ENCODE data around the gene SNRPA. TPM values are rescaled to one million over a fixed set of nuclear protein-coding genes. Genes with fewer than 3 reads are reported as not detected.
A peak's percentile ranks its signal among the peaks of the same experiment; 100 is the strongest.

The SNRPA gene
- 346 TPM for polyA plus RNA-seq (2013, experiment 1 of 2)
- 347 TPM for polyA plus RNA-seq (2013, experiment 2 of 2)

DNA sequence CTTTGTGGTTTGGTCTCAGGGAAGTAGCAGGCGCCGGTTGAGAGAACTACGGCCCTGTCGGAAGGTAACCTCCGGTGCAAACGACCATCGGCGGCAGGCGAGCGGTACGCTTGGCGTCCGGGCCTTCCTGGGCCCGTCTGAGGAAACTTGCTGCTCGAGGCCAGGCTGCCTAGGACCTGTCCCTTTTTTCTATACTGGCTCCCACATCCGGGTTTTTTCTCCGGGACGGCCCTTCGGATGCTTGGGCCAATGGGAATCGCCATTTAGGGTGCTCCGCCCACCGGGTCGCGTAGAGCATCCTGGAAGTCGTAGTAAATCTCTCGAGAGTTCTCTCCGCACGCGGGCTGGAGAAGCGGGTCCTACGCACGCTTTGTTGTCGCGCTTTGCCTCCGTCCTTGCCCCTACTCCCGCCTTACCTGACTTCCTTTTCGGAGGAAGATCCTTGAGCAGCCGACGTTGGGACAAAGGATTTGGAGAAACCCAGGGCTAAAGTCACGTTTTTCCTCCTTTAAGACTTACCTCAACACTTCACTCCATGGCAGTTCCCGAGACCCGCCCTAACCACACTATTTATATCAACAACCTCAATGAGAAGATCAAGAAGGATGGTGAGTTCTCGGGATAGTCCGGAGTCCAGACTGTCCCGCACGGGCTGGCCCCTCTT is at the start of gene SNRPA:
SNRPA (plus strand) TSS at position 330 of the 664 bp plus-strand sequence; CDS start at position 536, 206 bp downstream.
- Histone ChIP-seq H2BK12ac (ENCODE audit: low read length) (no peak within 1 kb of the TSS), H4K91ac (ENCODE audit: low read depth, low read length, poor library complexity) (peak within 1 kb of the TSS; percentile 96), H3K27ac (replicated peaks; ENCODE audit: low read length) (peak within 1 kb of the TSS; percentile 93), H3K4me3 (ENCODE audit: low read length in 2 of 2) (peak within 1 kb of the TSS; percentile 84 to 96), H3K18ac (ENCODE audit: low read length) (peak within 1 kb of the TSS; percentile 99), H4K8ac (ENCODE audit: low read depth, low read length) (peak within 1 kb of the TSS; percentile 75), H3K4ac (ENCODE audit: low read length) (no peak within 1 kb of the TSS), H3K14ac (ENCODE audit: low read length) (no peak within 1 kb of the TSS), H3K23ac (ENCODE audit: low read depth, low read length, poor library complexity) (peak within 1 kb of the TSS; percentile 44), H2AK5ac (ENCODE audit: low read depth, low read length) (peak within 1 kb of the TSS; percentile 49), H2BK5ac (ENCODE audit: low read length) (no peak within 1 kb of the TSS), H3K79me1 (ENCODE audit: low read depth, low read length) (peaks cover 10% of the 10 kb centered on the region), H3K9ac (ENCODE audit: low read depth, low read length, poor library complexity) (peak within 1 kb of the TSS; percentile 85), H3K4me2 (ENCODE audit: insufficient read depth, low read length, poor library complexity, severe bottlenecking) (peak within 1 kb of the TSS; percentile 84), H3K36me3 (replicated peaks in 1 of 2; ENCODE audit: control insufficient read depth in 2 of 2, insufficient read depth in 2 of 2, low read length in 2 of 2) (peaks cover 15 to 41% of the 10 kb centered on the region in 2 donors), H3K27me3 (ENCODE audit: control insufficient read depth in 3 of 3, insufficient read depth in 3 of 3, low read depth in 1 of 3, low read length in 3 of 3) (no peaks in the 10 kb centered on the region), H2BK120ac (ENCODE audit: low read depth, low read length) (no peak within 1 kb of the TSS), H2BK15ac (ENCODE audit: low read length) (no peak within 1 kb of the TSS), H3K4me1 (ENCODE audit: control insufficient read depth in 2 of 2, insufficient read depth in 1 of 2, low read depth in 1 of 2, low read length in 2 of 2) (peaks cover 13 to 19% of the 10 kb centered on the region in 2 donors), H2AFZ (ENCODE audit: low read length) (peak within 1 kb of the TSS; percentile 94), H3K9me3 (replicated peaks in 1 of 2; ENCODE audit: control insufficient read depth in 2 of 2, insufficient read depth in 1 of 2, low read depth in 1 of 2, low read length in 2 of 2) (peaks cover 2 to 3% of the 10 kb centered on the region in 2 donors)
- no CpG with 5 or more reads among the region's 46 CpGs for WGBS, 2 donors (ENCODE audit: extremely low coverage in 2 of 2, insufficient read length in 2 of 2, insufficient replicate concordance in 1 of 2)
- peak; percentile 99 for DNase-seq (ENCODE audit: low spot score)

DNA sequence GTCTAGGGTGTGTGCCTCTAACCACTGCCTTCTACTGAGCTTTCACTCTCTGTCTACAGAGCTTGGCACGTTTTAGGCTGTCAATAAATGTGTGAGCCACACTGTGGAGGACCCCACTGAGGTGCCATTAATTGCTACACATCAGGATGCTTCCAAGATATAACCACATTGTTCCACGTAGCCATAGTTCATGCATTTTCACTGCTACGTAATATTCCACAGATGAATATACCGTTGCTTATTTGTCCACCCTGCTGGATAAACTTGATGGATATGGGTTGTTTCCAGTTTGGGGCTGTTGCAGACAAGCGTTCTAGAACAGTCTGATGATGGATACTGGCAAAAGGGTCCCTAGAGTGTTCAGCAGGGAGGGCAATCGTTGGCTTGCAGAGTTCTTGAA is 49.2 kb upstream of the SNRPA start:
- Histone ChIP-seq H4K91ac (ENCODE audit: low read depth, low read length, poor library complexity) (no peak overlapping the region), H2BK12ac (ENCODE audit: low read length) (no peak overlapping the region), H2BK5ac (ENCODE audit: low read length) (no peak overlapping the region), H3K4me3 (ENCODE audit: low read length in 2 of 2) (no peak overlapping the region), H3K4me1 (ENCODE audit: control insufficient read depth in 2 of 2, insufficient read depth in 1 of 2, low read depth in 1 of 2, low read length in 2 of 2) (peaks cover 0 to 4% of the 10 kb centered on the region in 2 donors), H3K9ac (ENCODE audit: low read depth, low read length, poor library complexity) (no peak overlapping the region), H4K8ac (ENCODE audit: low read depth, low read length) (no peak overlapping the region), H3K4ac (ENCODE audit: low read length) (no peak overlapping the region), H2BK120ac (ENCODE audit: low read depth, low read length) (no peak overlapping the region), H3K79me1 (ENCODE audit: low read depth, low read length) (no peaks in the 10 kb centered on the region), H2AK5ac (ENCODE audit: low read depth, low read length) (no peak overlapping the region), H2AFZ (ENCODE audit: low read length) (no peak overlapping the region), H3K9me3 (replicated peaks in 1 of 2; ENCODE audit: control insufficient read depth in 2 of 2, insufficient read depth in 1 of 2, low read depth in 1 of 2, low read length in 2 of 2) (no peaks in the 10 kb centered on the region), H3K14ac (ENCODE audit: low read length) (no peak overlapping the region), H3K23ac (ENCODE audit: low read depth, low read length, poor library complexity) (no peak overlapping the region), H3K4me2 (ENCODE audit: insufficient read depth, low read length, poor library complexity, severe bottlenecking) (no peak overlapping the region), H3K27ac (replicated peaks; ENCODE audit: low read length) (no peak overlapping the region), H3K36me3 (replicated peaks in 1 of 2; ENCODE audit: control insufficient read depth in 2 of 2, insufficient read depth in 2 of 2, low read length in 2 of 2) (peaks cover 48 to 87% of the 10 kb centered on the region in 2 donors), H2BK15ac (ENCODE audit: low read length) (no peak overlapping the region), H3K18ac (ENCODE audit: low read length) (no peak overlapping the region), H3K27me3 (ENCODE audit: control insufficient read depth in 3 of 3, insufficient read depth in 3 of 3, low read depth in 1 of 3, low read length in 3 of 3) (no peaks in the 10 kb centered on the region)
- no CpG with 5 or more reads among the region's 6 CpGs for WGBS, 2 donors (ENCODE audit: extremely low coverage in 2 of 2, insufficient read length in 2 of 2, insufficient replicate concordance in 1 of 2)
- DNase-seq (ENCODE audit: low spot score), result no peak

DNA sequence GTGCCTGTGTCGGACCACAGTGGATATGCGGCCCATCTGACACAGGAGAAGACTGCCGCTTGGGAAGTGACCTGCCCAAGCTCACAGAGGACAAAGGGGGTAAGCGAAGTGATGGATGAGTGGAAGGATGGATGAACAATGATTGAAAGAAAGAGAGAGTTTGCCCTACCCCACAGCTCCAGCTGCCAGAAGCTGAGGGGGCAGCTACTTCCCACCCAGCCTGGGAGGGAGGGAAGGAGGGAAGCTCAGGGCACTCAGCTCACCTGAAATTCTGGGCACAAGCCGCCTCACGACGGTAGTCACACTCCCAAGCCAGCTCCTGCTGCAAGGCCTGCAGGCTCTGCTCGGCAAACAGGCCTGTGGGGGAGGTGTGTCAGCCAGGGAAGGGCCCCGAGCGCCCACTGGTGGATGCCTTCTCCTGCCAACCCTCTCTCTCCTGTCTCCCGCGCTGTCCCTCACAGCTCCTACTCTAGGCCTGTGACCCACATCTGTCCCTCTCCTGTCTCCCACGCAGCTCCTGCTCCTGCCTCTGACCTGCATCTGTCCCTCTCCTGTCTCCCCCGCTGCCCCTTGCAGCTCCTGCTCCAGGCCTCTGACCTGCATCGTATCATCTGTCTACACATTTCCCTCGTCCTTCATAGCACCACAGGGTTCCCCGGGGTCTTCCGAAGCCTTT is 48.5 kb upstream of the SNRPA start:
- Histone ChIP-seq H2BK15ac (ENCODE audit: low read length) (no peak overlapping the region), H3K4me3 (ENCODE audit: low read length in 2 of 2) (no peak overlapping the region), H4K8ac (ENCODE audit: low read depth, low read length) (no peak overlapping the region), H2AK5ac (ENCODE audit: low read depth, low read length) (no peak overlapping the region), H3K4me1 (ENCODE audit: control insufficient read depth in 2 of 2, insufficient read depth in 1 of 2, low read depth in 1 of 2, low read length in 2 of 2) (peaks cover 0 to 4% of the 10 kb centered on the region in 2 donors), H2BK5ac (ENCODE audit: low read length) (peak overlapping the region; percentile 42), H3K79me1 (ENCODE audit: low read depth, low read length) (no peaks in the 10 kb centered on the region), H4K91ac (ENCODE audit: low read depth, low read length, poor library complexity) (no peak overlapping the region), H3K27me3 (ENCODE audit: control insufficient read depth in 3 of 3, insufficient read depth in 3 of 3, low read depth in 1 of 3, low read length in 3 of 3) (no peaks in the 10 kb centered on the region), H3K18ac (ENCODE audit: low read length) (peak overlapping the region; percentile 61), H3K9ac (ENCODE audit: low read depth, low read length, poor library complexity) (peak overlapping the region; percentile 76), H2BK12ac (ENCODE audit: low read length) (no peak overlapping the region), H3K27ac (replicated peaks; ENCODE audit: low read length) (no peak overlapping the region), H3K4ac (ENCODE audit: low read length) (no peak overlapping the region), H3K9me3 (replicated peaks in 1 of 2; ENCODE audit: control insufficient read depth in 2 of 2, insufficient read depth in 1 of 2, low read depth in 1 of 2, low read length in 2 of 2) (no peaks in the 10 kb centered on the region), H3K23ac (ENCODE audit: low read depth, low read length, poor library complexity) (peak overlapping the region; percentile 83), H3K4me2 (ENCODE audit: insufficient read depth, low read length, poor library complexity, severe bottlenecking) (no peak overlapping the region), H3K36me3 (replicated peaks in 1 of 2; ENCODE audit: control insufficient read depth in 2 of 2, insufficient read depth in 2 of 2, low read length in 2 of 2) (peaks cover 46 to 83% of the 10 kb centered on the region in 2 donors), H3K14ac (ENCODE audit: low read length) (no peak overlapping the region), H2AFZ (ENCODE audit: low read length) (no peak overlapping the region), H2BK120ac (ENCODE audit: low read depth, low read length) (no peak overlapping the region)
- WGBS, 2 donors (ENCODE audit: extremely low coverage in 2 of 2, insufficient read length in 2 of 2, insufficient replicate concordance in 1 of 2), result no CpG with 5 or more reads among the region's 18 CpGs
- no peak for DNase-seq (ENCODE audit: low spot score)

DNA sequence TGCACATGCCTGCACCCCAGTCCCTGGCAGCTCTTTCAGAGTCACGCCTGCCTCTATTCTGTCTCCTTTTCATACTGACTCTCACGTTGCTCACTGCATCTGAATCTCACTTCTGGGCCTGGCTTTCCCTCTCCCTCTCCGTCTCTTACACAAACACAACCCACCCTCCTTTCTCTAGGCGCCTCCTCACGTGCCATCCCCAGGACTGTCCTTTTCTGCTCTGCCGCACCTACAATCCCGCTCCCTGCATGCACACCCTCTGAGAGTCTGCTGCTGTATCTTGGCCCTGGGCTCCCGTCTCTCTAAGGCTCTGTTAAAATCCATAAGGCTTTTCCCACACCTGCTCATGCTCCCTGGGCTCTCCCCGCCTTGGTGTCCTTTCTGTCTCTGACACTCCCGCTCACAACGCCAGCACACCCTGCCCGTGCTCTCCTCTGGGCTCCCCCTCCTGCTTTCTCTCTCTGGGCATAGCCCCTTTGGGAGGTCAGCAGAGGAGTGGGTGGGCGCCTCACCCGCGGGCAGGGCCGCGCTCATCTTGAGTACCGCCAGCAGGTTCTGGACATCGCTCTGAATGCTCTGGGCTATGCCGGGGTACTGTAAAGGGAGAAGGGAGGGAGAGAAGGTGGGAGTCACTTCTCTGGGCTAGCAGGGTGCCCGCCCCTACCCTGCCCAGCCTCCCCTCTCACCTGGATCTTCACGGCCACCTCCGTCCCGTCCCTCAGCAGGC is 47.8 kb upstream of the SNRPA start:
- Histone ChIP-seq H3K36me3 (replicated peaks in 1 of 2; ENCODE audit: control insufficient read depth in 2 of 2, insufficient read depth in 2 of 2, low read length in 2 of 2) (peaks cover 46 to 91% of the 10 kb centered on the region in 2 donors), H3K79me1 (ENCODE audit: low read depth, low read length) (no peaks in the 10 kb centered on the region), H3K9ac (ENCODE audit: low read depth, low read length, poor library complexity) (peak overlapping the region; percentile 12), H3K27ac (replicated peaks; ENCODE audit: low read length) (no peak overlapping the region), H3K9me3 (replicated peaks in 1 of 2; ENCODE audit: control insufficient read depth in 2 of 2, insufficient read depth in 1 of 2, low read depth in 1 of 2, low read length in 2 of 2) (no peaks in the 10 kb centered on the region), H3K4me1 (ENCODE audit: control insufficient read depth in 2 of 2, insufficient read depth in 1 of 2, low read depth in 1 of 2, low read length in 2 of 2) (peaks cover 0 to 4% of the 10 kb centered on the region in 2 donors), H3K23ac (ENCODE audit: low read depth, low read length, poor library complexity) (no peak overlapping the region), H3K27me3 (ENCODE audit: control insufficient read depth in 3 of 3, insufficient read depth in 3 of 3, low read depth in 1 of 3, low read length in 3 of 3) (no peaks in the 10 kb centered on the region), H3K4ac (ENCODE audit: low read length) (no peak overlapping the region), H2BK12ac (ENCODE audit: low read length) (no peak overlapping the region), H2AFZ (ENCODE audit: low read length) (no peak overlapping the region), H4K8ac (ENCODE audit: low read depth, low read length) (no peak overlapping the region), H3K4me2 (ENCODE audit: insufficient read depth, low read length, poor library complexity, severe bottlenecking) (no peak overlapping the region), H2BK15ac (ENCODE audit: low read length) (no peak overlapping the region), H3K18ac (ENCODE audit: low read length) (no peak overlapping the region), H2BK5ac (ENCODE audit: low read length) (no peak overlapping the region), H3K14ac (ENCODE audit: low read length) (no peak overlapping the region), H4K91ac (ENCODE audit: low read depth, low read length, poor library complexity) (no peak overlapping the region), H2AK5ac (ENCODE audit: low read depth, low read length) (no peak overlapping the region), H3K4me3 (ENCODE audit: low read length in 2 of 2) (no peak overlapping the region), H2BK120ac (ENCODE audit: low read depth, low read length) (no peak overlapping the region)
- WGBS, 2 donors (ENCODE audit: extremely low coverage in 2 of 2, insufficient read length in 2 of 2, insufficient replicate concordance in 1 of 2), result no CpG with 5 or more reads among the region's 24 CpGs
- DNase-seq (ENCODE audit: low spot score), result no peak

All from neuronal stem cell (in vitro differentiated cells).